Panc1 (cell line): ENCODE results near the gene SNRK. TPM values are rescaled to one million over a fixed set of nuclear protein-coding genes. Genes with fewer than 3 reads are reported as not detected.

Experiments used
- ATAC-seq: fragments of 200-7000 bp; cut with Tn5 transposase; 2 replicates; pipeline ENCODE4 v1.9.1; 2020; ENCODE audit warnings: mild to moderate bottlenecking, moderate library complexity
- BruUV-seq: library from RNA; stranded (reverse); fragments of 400-500 nt; replicated peaks from 2 replicates; lab custom pipeline; 2021; lab: Mats Ljungman, UMichigan
- CTCF ChIA-PET: fragments of 300-600 bp; sonication (Branson Sonifier 250); formaldehyde crosslinking; loops from one replicate; lab custom pipeline; 2022; ENCODE audit warnings: antibody characterized with exemption; lab: Charles Lee
- POLR2A ChIA-PET: fragments of 300-600 bp; sonication (Branson Sonifier 250); formaldehyde crosslinking; loops from one replicate; lab custom pipeline; 2022; ENCODE audit warnings: antibody characterized with exemption; lab: Charles Lee
- DNase-seq: peaks from one replicate; pipeline ENCODE4 v3.0.0-alpha.2; 2010; ENCODE audit warnings: low read depth, low spot score
- H3K27ac ChIP-seq: 2 replicates; pipeline ENCODE4 v1.5.1; 2011; ENCODE audit warnings: mild to moderate bottlenecking, low read length, inconsistent platforms
- H3K27me3 ChIP-seq: fragments of 200-500 bp; sonication (Bioruptor generic); 2 replicates; pipeline ENCODE4 v1.6.0; 2014; ENCODE audit warnings: low read length, inconsistent platforms; ENCODE audit not compliant: control insufficient read depth, insufficient read depth
- H3K36me3 ChIP-seq: fragments of 200-500 bp; sonication (Bioruptor generic); 2 replicates; pipeline ENCODE4 v1.5.1; 2014; ENCODE audit warnings: inconsistent platforms, mild to moderate bottlenecking, low read length, moderate library complexity; ENCODE audit not compliant: control insufficient read depth, insufficient read depth
- H3K4me1 ChIP-seq: 2 replicates; pipeline ENCODE4 v1.5.1; 2011; ENCODE audit warnings: inconsistent platforms, mild to moderate bottlenecking, low read length, moderate library complexity; ENCODE audit not compliant: control insufficient read depth, insufficient read depth
- H3K4me3 ChIP-seq, 2 experiments: 2 replicates each; pipeline ENCODE4 v1.5.1; 2011 to 2012; ENCODE audit warnings: low read depth in 2 of 2, low read length in 2 of 2, mild to moderate bottlenecking in 2 of 2, inconsistent platforms in 1 of 2, moderate library complexity in 1 of 2
- H3K9me3 ChIP-seq: fragments of 200-500 bp; sonication (Bioruptor generic); 2 replicates; pipeline ENCODE4 v1.5.1; 2014; ENCODE audit warnings: low read depth, mild to moderate bottlenecking, inconsistent platforms, low read length, moderate library complexity; ENCODE audit not compliant: control insufficient read depth, insufficient read depth
- CTCF ChIP-seq: fragments of 450-650 bp; IDR thresholded peaks from 2 replicates; pipeline ENCODE4 v1.5.1; 2017; ENCODE audit warnings: mild to moderate bottlenecking
- POLR2AphosphoS5 ChIP-seq: IDR thresholded peaks from 2 replicates; pipeline ENCODE4 v1.6.1; 2012; ENCODE audit warnings: mild to moderate bottlenecking, low read depth, low read length, moderate library complexity
- SIN3A ChIP-seq: IDR thresholded peaks from 2 replicates; pipeline ENCODE4 v1.6.1; 2012; ENCODE audit warnings: low read depth, mild to moderate bottlenecking, low read length, moderate library complexity, borderline replicate concordance; ENCODE audit not compliant: insufficient read depth
- TCF7L2 ChIP-seq: IDR thresholded peaks from 2 replicates; pipeline ENCODE4 v1.6.1; 2011; ENCODE audit warnings: mild to moderate bottlenecking, low read depth, low read length, inconsistent platforms
- in situ Hi-C: cut with HindIII; loops from 2 replicates; pipeline ENCODE4 v1.10.0; 2016; ENCODE audit warnings: low sequenced_read_pairs, low pct_unique_long_range_greater_than_20kb
- intact Hi-C: fragments of 100-400 bp; cut with micrococcal nuclease; formaldehyde crosslinking; loops from one replicate; pipeline ENCODE4 v1.10.0; 2022; ENCODE audit not compliant: unreplicated experiment
- total RNA-seq: library from RNA; stranded (reverse); gene quantifications from one replicate; pipeline ENCODE4 v1.2.1, GENCODE V29; 2021; ENCODE audit not compliant: unreplicated experiment
- TF ChIP-seq, protein P1 (sequence below), 2 experiments: IDR thresholded peaks; 2 replicates each; pipeline ENCODE4 v1.6.1; 2011 to 2012; ENCODE audit warnings: low read depth in 2 of 2, control low read depth in 1 of 2, low read length in 1 of 2, mild to moderate bottlenecking in 1 of 2, moderate library complexity in 1 of 2; ENCODE audit not compliant: insufficient read depth in 1 of 2

SNRK gene
- total RNA-seq, 1 experiment from 2014 or later: 11.0 TPM

DNA sequence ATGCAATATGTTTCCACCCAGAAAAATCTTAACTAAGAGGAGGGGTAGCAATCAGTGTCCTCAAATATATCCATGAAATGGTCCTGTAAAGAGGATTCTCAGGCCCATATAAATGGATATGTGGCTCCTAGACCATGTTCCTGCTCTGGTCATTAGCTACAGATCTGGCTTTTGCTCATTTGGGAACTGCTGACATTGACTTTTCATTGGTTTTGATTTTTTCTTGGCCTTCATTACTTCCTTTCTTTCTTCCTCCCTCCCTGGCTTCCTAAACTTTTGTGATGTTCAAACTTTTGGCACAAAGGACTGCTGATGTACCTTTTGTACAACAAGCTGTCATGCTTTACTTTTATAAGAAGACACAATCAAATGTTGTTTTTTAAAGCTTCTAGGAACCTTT, 41.6 kb upstream of the SNRK start:
- no peaks in the 10 kb centered on the region for H3K27me3 ChIP-seq
- no peak for DNase-seq
- no TSS peak for BruUV-seq
- in situ Hi-C loops: no loop called here
- H3K4me1 ChIP-seq: no peaks in the 10 kb centered on the region
- no peak overlapping the region for H3K4me3 ChIP-seq
- CTCF ChIA-PET: no interaction called here
- no peaks in the 10 kb centered on the region for H3K9me3 ChIP-seq
- no peak overlapping the region for H3K27ac ChIP-seq
- TF ChIP-seq POLR2AphosphoS5: no peak
- TF ChIP-seq CTCF: no peak
- no peak for TF ChIP-seq TCF7L2
- no peak for TF ChIP-seq SIN3A
- TF ChIP-seq, protein P1, sequence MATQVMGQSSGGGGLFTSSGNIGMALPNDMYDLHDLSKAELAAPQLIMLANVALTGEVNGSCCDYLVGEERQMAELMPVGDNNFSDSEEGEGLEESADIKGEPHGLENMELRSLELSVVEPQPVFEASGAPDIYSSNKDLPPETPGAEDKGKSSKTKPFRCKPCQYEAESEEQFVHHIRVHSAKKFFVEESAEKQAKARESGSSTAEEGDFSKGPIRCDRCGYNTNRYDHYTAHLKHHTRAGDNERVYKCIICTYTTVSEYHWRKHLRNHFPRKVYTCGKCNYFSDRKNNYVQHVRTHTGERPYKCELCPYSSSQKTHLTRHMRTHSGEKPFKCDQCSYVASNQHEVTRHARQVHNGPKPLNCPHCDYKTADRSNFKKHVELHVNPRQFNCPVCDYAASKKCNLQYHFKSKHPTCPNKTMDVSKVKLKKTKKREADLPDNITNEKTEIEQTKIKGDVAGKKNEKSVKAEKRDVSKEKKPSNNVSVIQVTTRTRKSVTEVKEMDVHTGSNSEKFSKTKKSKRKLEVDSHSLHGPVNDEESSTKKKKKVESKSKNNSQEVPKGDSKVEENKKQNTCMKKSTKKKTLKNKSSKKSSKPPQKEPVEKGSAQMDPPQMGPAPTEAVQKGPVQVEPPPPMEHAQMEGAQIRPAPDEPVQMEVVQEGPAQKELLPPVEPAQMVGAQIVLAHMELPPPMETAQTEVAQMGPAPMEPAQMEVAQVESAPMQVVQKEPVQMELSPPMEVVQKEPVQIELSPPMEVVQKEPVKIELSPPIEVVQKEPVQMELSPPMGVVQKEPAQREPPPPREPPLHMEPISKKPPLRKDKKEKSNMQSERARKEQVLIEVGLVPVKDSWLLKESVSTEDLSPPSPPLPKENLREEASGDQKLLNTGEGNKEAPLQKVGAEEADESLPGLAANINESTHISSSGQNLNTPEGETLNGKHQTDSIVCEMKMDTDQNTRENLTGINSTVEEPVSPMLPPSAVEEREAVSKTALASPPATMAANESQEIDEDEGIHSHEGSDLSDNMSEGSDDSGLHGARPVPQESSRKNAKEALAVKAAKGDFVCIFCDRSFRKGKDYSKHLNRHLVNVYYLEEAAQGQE (IDR thresholded peaks at IDR 0.05; ENCODE audit: insufficient read depth in 1 of 2, low read depth in 2 of 2, low read length in 1 of 2): no peak
- ATAC-seq: no peak
- intact Hi-C loops: no loop called here
- H3K36me3 ChIP-seq: no peaks in the 10 kb centered on the region
- POLR2A ChIA-PET: no interaction called here

- ChIA-PET POLR2A (no interaction called here), CTCF (no interaction called here)
- TF ChIP-seq CTCF (no peak), SIN3A (no peak), POLR2AphosphoS5 (no peak), TCF7L2 (no peak)
- TF ChIP-seq, protein P1 (IDR thresholded peaks at IDR 0.05; ENCODE audit: insufficient read depth in 1 of 2, low read depth in 2 of 2, low read length in 1 of 2): no peak
- Histone ChIP-seq H3K36me3 (no peaks in the 10 kb centered on the region), H3K4me3 (no peak overlapping the region), H3K27ac (no peak overlapping the region), H3K9me3 (no peaks in the 10 kb centered on the region), H3K27me3 (no peaks in the 10 kb centered on the region), H3K4me1 (no peaks in the 10 kb centered on the region)
- in situ Hi-C loops (no loop called here), intact Hi-C loops (no loop called here)
- ATAC-seq (no peak), DNase-seq (no peak)
- no TSS peak for BruUV-seq
These were observed 39.4 kb upstream of the SNRK start for GRCh38 chr3:43246976-43247375.
